NOMO-1 treated with dmso at 0.1 percent for 144 hours (cell line): ENCODE results near the gene PHF21A.

Source experiments
- DNase-seq: peaks from one replicate; lab custom pipeline; 2025; ENCODE audit not compliant: unreplicated experiment; lab: John Stamatoyannopoulos, UW

The PHF21A gene

GRCh38 chr11:45886816-45887520 lies 234.3 kb downstream of the PHF21A start:
- no peak for DNase-seq

DNA sequence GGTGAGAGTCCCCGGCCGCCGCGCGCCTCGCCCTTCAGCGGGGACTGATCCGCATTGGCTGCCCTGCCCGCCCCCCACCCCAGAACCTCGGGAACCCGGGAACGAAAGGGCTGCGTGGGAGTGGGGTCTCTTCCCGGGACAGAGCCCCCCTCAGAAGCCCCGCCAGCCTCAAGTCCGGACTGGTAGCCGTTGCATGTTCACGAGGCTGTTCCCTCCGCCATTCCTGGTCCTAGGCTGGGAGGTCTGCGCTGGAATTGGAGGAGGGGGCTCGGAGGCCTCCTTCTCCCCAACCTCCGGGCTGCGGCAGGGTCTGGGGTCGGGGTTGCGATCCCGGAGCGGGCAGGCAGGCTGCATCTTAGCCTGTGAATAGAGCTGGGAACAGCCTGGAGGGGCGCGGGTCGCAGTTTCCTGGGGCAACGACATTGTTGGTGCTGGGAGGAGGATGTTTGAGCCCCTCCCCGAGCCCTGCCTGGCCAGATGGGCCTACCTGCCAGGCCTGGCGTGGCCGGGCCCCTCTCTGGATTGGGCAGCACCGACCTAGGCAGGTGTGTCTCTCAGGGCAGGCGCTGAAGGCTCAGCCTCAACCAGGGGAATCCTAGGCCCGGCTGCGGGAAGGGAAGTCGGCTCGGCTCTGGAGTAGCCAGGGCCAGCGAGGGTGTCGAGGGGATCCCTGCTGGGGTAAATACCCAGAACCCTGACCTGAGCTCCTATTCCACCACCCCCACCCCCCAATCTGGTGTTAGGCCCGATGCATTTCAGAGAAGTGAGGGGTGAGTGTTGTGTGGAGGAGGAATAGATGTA lies 235.1 kb downstream of the PHF21A start:
- DNase-seq, result no peak

DNA sequence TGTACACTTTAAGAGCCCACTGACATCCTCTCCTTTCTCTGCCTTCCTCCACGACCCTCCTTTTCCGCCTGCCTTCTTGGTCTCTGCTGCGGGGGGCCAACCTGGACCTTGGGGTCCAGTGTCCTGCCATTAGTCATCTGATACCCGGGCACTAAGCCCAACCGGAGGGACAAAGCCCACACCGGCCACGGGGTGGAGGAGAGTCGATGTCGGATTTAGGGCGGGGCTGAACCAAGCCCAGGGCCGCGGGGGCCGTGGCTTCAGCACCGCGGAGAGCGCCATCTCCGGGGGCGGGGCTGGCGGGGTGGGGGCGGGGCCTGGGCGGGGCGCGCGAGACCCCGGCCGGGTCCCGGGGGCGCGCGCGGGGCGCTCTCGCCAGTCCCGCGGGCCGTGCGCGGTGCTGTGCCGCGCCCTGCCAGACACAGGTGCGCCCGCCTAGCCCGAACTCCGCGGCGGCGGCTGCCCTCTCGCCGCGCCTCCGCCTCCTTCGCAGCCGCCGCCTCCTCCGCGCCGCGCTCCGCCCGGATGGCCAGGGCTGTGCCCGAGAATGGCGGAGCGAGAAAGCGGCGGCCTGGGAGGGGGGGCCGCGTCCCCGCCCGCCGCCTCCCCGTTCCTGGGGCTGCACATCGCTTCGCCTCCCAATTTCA lies 235.9 kb downstream of the PHF21A start, which contains the start of gene MAPK8IP1:
TSS of gene MAPK8IP1 (plus strand) at position 378 of the 647 bp plus-strand sequence. CDS start at position 548, 170 bp downstream.
- peak; percentile 24 for DNase-seq

- no peak for DNase-seq
These were observed 236.6 kb downstream of the PHF21A start for GRCh38 chr11:45884596-45885185.
